GM18858 (cell line): ENCODE data around the gene KLHL1.

ENCODE experiments used
- ATAC-seq: cut with Tn5 transposase; IDR thresholded peaks from one replicate; pipeline ENCODE4 v1.9.1; 2021; ENCODE audit not compliant: unreplicated experiment

KLHL1 gene

DNA sequence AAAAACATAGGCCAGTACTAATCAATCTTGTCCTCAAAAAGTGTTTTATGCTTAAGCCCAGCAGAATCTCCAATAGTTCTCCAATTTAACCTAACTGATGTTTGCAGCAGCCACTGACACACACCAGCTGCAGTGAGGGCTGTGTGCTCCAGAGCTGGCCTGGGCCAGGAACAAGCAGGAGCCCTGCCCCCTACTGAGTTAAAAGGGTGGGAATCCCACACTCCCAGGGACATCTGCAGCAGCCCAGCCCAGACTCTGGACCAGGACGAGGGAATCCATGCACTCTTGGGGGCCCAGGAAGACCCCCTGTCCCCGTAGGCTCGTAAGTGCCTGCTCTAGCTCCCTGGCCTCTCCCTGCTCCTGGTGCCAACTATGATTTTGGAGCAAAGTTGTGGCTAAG lies 92.1 kb downstream of the KLHL1 start:
- ATAC-seq = no peak

DNA sequence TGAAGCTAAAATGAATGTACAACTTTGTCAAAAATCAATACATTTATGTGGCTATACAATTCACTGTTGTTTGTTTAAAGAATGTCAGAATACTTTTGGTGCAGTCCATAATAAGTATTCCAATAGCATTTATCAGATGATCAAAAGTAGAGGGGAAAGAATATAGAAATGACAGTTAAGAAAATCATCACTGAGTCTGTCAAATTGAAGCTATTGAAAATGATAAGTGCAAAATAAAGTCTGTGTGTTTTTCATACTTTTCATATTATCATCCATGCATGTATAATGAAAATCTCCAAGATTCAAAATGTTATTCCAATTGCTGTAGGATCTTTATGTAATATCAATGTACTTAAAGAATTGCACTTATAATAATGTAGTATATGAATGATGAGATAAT lies 93.9 kb downstream of the KLHL1 start:
- ATAC-seq = no peak

DNA sequence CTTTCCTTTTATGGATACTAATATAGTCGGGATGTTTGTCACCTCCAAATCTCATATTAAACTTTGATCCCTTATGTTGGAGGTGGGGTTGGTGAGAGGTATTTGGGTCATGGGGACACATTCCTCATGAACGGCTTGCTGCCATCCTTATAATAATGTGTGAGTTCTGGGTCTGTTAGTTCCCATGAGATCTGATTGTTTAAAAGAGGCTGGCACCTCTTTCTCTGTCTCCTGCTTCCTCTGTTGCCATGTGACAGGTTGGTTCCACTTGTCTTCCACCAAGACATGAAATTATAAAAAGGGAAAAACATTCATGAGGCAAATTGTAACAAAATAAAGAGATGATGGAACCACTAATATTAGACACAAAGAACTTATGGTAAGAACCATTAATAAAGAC lies 108.4 kb downstream of the KLHL1 start:
- ATAC-seq = no peak

DNA sequence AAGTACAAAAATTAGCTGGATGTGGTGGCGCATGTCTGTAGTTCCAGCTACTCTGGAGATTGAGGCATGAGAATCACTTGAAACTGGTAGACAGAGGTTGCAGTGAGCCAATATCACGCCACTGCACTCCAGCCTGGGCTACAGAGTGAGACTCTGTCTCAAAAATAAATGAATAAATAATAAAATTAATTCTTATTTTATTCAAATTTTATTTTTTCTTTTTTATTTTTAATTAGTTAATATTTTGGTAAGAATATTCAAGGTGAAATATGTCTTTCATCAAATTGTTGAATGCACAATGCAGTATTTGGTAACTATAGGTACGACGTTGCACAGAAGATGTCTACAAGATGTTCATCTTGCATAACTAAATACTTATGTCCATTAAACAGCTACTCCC lies 111.2 kb downstream of the KLHL1 start:
- ATAC-seq = no peak

DNA sequence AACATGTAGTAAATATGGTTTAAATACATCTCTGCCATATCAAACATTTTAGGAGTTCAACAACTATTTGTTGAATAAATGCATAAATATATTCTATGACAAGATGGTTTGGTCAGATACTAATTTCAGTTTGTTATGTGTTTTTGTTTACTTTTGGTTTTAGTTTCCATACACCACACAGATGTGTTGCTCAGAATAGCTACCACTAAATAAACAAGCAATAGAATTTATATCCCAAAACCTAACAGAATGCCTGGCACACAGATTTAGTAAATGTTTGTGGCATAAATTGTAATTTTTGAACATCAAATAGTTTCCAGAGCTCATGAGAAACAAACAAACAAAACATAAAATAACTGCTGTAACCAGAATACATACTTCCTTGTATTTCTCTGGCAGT lies 127.5 kb downstream of the KLHL1 start:
- peak; percentile 83 for ATAC-seq

DNA sequence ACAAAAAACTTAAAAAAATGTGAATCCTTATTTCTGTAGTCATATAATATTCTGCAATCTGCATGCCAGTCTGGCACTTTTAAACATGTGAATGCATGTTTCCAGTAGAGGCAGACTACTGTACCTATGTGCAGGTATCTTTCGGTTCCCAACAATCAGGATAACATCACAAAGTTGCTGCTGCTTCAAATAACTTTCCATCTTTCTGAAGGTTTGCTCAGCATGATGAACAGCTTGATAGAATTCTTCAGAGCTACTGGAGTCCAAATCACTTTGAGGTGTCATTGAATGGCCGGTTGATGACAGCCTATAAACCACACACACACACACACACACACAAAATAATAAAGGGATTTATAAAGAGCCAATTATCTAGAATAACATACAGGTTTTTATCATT lies 132.8 kb downstream of the KLHL1 start:
- ATAC-seq = no peak

DNA sequence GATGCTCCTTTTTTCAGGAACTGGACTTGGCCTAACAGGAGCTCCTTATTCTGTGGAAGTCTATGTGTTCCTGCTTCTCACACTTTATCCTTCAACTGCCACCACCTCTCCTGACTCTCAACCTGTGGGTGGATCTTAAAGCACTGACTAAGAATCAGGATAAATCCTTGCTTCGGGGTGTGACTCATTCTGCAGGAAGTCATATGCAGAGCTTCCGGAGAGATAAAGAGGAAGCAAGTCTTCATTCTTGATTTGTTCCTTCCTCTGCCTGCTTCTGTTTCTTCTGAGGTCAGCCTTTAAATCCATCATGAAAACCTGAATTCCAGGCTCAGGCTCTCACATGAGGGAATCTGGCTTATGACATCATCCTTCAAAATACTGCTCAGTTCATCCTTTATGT lies 137.7 kb downstream of the KLHL1 start:
- no peak for ATAC-seq

DNA sequence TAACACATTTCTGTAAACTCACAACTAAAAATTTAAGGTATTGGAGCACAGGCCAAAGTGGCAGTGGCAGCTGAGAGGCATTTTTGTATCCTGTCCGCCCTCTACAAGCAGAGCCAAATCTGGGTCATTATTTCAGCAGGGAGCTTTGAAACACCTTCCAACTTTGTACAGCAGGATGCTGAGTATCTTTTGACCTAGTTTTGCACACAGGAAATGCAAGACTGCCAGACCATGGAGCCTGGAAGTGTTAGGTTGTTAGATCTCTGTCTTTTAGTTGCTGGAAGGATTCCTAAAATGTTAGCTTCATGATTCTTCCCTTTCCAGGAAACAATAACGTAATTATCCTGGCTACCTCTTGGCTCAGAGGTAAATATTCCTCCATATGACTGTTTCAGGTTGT lies 149.2 kb downstream of the KLHL1 start:
- ATAC-seq = no peak

DNA sequence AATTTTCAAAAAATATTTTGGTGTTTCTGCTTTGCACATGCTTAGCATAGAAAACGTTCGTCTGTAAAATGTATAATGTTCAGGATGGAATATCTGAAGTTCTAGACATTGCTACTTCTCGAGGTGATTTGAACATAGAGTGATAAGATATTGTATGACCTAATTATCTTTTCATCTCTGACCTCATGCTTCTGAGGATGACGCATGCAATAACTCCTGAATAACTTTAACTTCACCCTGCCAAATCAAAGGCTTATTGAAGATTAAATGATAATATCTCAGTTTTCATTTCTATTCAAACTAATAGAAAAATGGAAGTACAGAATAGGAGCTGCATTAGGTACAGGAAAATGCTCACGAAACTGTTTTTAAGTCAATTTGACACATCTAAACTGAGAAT lies 151.4 kb downstream of the KLHL1 start:
- no peak for ATAC-seq

DNA sequence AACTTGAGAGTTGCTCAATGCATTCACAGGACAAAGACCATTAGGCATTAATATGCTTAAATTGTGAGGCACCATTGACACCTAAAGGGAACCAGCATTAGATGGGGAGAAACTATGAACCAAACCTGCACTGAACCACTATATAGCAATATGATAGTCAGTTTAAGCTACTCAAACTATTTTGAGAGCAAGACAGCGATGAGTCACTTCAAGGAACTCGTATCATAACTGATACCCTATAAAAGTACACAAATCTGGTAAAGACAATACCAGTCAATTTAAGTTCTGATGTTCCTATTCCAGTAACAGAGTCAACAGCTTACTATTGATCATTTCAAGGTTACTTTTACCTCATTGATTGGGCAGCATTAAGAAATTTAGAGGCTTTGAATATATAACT lies 151.9 kb downstream of the KLHL1 start:
- no peak for ATAC-seq

DNA sequence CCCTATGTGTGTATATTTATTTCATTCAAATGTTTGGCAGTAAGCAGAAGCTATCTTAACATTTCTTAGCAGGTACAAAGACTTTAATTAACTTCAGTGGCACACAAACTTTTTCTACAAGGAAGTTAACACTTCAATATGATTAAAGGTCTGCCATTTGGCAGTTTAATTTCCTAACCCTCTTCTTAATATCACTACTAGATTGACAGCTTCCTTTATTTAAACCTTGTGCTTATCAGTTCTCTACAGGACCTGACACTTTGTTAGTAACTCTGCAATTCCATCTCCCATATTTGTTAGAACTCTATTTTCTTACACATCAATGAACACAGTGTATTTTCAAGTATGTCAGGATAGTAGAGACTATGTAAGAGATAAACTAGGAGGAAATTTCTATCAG lies 153.0 kb downstream of the KLHL1 start:
- ATAC-seq = no peak

DNA sequence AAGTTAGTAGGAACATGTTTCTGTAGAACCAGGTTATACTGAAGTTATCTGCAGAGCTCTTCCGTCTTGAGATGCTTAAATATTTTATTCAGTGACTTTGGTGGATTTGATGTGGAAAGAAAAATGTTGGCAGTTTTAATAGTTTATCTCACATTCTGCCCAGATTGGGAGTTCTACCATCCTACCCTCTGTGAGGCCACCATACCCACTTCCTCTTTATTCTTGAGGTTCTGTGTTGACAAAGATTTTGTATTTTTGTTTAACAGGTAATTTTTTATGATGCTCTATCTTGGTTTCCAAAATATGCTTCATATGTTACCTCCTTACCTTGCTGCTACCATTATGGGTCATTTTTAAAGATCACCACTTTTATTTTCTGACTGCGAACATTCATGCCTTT lies 156.8 kb downstream of the KLHL1 start:
- no peak for ATAC-seq

DNA sequence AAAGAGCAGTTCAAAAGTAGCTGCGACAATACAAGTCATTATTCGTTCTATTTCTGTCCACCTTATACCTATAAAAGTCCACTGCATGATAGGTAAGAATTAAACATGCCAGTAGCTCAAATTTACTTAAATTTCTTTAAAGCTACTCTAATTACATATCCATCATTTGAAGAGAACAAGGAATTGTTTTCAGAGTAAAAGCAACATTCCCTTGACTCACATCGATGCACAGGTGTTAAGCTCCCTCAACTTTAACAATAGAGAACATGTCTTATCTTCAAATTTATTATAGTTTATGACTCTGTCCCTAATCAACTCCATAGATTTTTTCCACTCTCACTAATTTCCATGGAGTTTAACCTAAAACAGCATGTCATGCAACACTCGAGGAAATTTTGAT lies 158.1 kb downstream of the KLHL1 start:
- no peak for ATAC-seq

DNA sequence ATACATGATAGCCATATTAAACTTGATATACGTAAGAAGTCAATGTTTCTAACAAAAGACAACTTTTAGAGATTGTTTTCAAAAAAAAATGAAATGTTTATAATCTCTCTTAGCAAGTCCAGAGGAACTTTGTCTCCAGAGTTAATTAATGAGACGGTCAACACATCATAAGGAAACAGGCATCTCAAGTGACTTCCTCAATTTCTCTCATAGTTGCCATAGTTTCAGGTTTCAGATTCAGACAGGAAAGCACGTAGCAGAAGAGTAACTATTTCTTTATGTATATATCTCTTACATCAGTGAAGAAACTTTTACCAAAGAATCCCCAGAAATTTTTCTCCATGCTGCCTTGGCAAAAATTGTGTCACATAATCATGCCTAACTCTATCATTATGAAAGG lies 160.2 kb downstream of the KLHL1 start:
- peak; percentile 100 for ATAC-seq

DNA sequence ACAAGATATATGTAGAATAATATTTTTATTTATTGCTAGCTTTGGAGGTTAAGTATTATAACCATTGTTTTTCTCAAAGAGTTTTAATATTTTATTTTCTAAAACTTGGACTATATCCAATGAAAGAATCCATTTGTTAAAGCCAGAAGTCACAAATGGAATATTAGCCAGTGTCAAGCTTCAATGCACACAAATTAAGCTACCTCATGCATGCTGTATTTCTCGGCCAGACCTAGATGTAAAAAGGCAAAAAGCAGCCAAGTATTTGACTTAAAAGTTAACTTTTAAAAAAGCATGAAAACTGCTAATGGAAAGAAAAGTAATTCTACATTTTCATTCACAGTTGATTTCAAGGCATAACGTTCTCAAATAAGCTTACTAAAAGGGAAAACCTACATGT lies 160.7 kb downstream of the KLHL1 start:
- ATAC-seq = peak; percentile 14

DNA sequence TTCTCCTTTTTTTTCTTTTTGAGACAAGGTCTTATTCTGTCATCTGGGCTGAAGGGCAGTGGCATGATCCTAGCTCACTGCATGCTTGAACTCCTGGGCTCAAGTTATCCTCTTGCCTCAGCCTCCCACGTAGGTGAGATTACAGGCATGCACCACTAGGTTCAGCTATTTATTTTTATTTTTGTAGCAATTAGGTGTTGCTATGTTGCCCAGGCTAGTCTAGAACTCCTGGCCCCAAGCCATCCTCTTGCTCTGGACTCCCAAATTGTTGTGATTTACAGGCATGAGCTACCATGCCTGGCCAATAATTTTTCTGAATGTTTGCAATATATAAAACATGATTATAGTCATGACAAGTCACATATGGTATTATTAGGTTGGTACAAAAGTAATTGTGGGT lies 161.7 kb downstream of the KLHL1 start:
- no peak for ATAC-seq

DNA sequence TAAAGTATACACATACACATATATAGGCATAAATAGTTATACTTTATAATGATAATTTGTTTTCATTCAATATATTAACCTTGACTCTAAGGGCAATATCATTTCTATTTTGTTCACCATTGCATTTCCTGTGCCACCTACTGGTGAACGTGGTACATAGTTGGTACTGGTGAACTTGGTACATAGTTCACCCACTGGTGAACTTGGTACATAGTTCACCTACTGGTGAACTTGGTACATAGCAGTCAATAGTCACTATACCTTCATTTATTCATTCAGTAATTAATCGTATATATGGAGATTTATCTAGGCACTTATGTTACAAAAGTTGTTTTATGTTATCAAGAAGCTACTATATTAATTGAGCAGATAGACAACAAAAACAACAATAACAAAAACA lies 173.2 kb downstream of the KLHL1 start:
- ATAC-seq = peak; percentile 94

DNA sequence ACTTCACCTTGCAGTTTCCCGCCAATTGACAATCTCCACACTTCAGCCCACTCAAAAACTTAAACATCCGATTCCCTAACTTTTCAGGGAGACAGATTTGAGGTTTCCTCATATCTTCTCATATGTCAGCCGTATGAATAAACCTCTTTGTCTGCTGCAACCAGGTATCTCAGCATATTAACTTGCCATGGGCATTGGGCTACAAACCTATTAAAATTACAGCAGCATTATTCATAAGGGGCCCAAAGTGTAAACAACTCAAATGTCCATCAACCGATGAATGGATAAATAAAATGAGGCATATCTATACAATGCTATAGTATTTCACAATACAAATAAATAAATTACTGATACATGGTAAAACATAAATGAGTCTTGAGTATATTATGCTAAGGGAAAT lies 180.0 kb downstream of the KLHL1 start:
- ATAC-seq = no peak

DNA sequence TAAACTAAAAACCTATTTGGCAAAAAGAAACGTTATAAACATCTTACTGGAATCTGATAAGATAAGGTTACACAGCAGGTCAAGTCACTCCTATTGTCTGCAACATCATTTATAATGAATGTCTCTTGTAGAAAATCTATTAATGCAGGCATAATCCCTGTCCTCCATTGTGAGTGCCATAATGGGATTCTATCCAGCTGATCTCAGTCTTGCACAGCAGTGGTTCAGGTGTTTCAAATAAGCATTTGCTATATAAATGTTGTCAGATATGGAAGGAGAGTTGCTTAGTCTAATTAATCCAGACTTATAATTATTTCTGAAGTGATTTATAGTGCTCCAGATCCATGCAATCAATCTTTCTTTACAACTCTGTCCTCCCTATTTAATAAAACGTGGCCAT lies 187.1 kb downstream of the KLHL1 start:
- ATAC-seq = no peak

DNA sequence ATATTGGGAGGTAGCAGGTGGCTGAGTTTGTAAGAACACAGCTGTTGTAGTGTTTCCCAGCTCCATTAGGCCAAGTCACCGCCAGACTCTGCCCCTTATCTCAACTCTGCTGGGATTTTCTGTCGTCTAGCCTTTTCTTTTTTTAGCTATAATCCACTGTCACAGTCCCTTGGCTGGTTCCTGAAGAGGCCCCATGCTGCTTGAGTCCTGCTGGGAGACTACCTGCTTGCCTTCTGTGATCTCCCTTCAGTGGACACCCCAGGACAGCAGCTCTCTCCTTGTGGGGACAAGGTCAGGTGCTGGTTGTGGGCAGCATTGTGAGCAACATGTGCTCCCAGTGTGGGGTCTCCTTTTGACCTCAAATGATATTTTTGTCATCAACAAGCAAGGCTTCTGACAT lies 195.6 kb downstream of the KLHL1 start:
- ATAC-seq = no peak

DNA sequence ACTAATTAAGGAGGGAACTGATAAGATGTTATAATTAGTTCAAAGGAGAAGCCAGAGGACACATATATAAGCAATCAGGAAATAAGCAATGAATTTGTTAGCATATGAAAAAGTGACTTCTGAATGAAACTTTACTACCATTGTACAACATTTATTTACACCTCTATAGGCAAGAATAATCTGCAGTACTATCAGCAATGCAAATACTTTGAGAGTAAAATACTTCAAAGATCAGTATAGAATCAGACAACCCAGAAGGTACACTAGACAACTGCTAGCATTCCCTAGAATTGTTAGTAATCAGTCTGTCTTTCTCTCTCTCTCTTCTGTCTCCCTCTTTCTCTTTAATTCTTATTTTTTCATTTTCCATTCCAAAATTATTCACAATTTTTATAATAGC lies 197.5 kb downstream of the KLHL1 start:
- no peak for ATAC-seq

DNA sequence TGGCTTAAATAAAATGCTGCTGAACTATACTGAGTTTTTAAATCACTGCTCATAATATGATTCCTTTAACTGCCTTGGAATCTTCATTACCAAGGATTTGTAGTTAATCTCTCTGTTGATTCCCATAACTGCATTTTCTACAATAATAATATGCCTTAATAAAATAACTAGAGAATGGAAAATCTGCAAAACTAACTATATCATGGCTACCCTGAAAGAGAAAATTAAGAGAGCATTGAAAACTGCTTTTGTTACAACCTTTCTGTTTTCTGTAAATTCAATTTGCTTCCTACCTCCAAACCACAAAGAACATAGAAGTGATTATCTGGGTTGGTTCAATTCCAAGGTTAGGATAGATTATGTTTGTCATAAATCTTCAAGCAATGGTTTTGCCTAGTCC lies 203.5 kb downstream of the KLHL1 start:
- no peak for ATAC-seq

DNA sequence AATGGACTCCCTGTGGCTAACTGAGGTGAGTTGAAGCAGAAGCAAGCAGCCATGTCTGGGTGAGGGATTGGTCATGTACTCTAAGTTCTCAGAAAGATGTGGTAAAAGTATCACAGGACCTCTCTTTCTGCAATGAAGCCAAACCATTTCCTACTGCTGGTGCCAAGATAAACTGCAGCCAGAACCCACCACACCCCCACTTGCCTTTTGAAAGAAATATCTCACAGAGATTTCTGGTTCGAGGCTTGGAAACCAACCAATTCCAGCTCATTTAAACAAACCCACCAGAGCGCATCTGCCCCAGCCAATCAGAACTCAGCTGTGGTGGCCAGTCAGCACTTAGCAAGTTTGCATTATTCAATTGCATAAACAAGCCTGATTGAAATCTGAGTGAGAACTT lies 205.2 kb downstream of the KLHL1 start:
- ATAC-seq = no peak

DNA sequence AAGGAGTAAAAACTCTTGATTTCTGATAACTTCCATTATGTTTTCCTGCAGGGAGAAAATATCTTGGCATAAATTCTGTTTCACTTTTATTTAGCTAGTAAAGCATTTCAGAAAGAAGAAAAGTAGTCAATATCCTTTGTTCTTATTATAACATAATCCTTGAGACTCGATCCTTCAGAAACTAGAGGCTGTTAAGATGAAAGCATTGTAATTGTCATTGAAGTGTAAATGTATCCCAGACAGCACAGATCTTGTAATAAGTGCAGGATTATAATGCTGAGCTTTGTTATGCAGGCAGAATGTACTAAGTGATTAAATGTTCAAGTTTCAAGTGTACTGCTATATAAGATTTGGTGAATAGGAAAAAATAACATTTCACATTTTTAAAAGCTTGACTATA lies 225.8 kb downstream of the KLHL1 start:
- no peak for ATAC-seq
